B cell (primary cell): Measurements from ENCODE around the gene DCHS1. TPM values are rescaled to one million over a fixed set of nuclear protein-coding genes. Genes with fewer than 3 reads are reported as not detected.

Source experiments
- ATAC-seq: fragments of 200-7000 bp; cut with Tn5 transposase; one replicate; pipeline ENCODE4 v1.10.0; 2021; ENCODE audit warnings: low read depth, mild to moderate bottlenecking, moderate number of reproducible peaks, moderate library complexity
- CTCF ChIA-PET: fragments of 350-600 bp; sonication (Branson Sonifier 250); formaldehyde crosslinking; loops from one replicate; lab custom pipeline; 2021; ENCODE audit warnings: antibody characterized with exemption, inconsistent platforms; lab: Charles Lee
- POLR2A ChIA-PET: fragments of 350-600 bp; sonication (Branson Sonifier 250); formaldehyde crosslinking; loops from one replicate; lab custom pipeline; 2021; ENCODE audit warnings: antibody characterized with exemption; lab: Charles Lee
- DNase-seq: peaks from one replicate; pipeline ENCODE4 v3.0.0; 2013
- H2AFZ ChIP-seq: 2 replicates; pipeline ENCODE4 v1.6.1; 2012; ENCODE audit warnings: mild to moderate bottlenecking, low read depth, low read length; ENCODE audit not compliant: insufficient read depth, poor library complexity, severe bottlenecking
- H3K27ac ChIP-seq, 2 donors: 1 replicate in 1 of 2; 2 replicates in 1 of 2; pipeline ENCODE4 v1.5.1; 2012 to 2013; ENCODE audit warnings: low read length in 2 of 2, mild to moderate bottlenecking in 2 of 2, moderate library complexity in 1 of 2
- H3K27me3 ChIP-seq, 4 experiments: fragments of 200-600 bp in 1 of 4; sonication (generic) in 1 of 4; replicated peaks in 1 of 4; 1 replicate in 2 of 4; 2 replicates in 2 of 4; pipeline versions ENCODE4 v1.6.1 to v1.7.0; 2013 to 2016; ENCODE audit warnings: low read length in 3 of 4, mild to moderate bottlenecking in 2 of 4, mixed read lengths in 1 of 4, moderate library complexity in 1 of 4; ENCODE audit not compliant: insufficient read depth in 4 of 4, control insufficient read depth in 3 of 4; ENCODE audit errors: control extremely low read depth in 1 of 4
- H3K36me3 ChIP-seq, 2 experiments: replicated peaks in 1 of 2; 1 replicate in 1 of 2; 2 replicates in 1 of 2; pipeline versions ENCODE4 v1.6.1 to v1.7.1; 2013; ENCODE audit warnings: low read length in 1 of 2; ENCODE audit not compliant: insufficient read depth in 2 of 2, control insufficient read depth in 1 of 2; ENCODE audit errors: control extremely low read depth in 1 of 2, extremely low read depth in 1 of 2
- H3K4me1 ChIP-seq, 2 donors: fragments of 200-600 bp in 1 of 2; sonication (generic) in 1 of 2; 1 replicate in 1 of 2; 2 replicates in 1 of 2; pipeline versions ENCODE4 v1.5.1 to v1.6.1; 2013 to 2017; ENCODE audit warnings: low read length in 2 of 2; ENCODE audit not compliant: control insufficient read depth in 2 of 2, insufficient read depth in 2 of 2
- H3K4me2 ChIP-seq: replicated peaks from 2 replicates; pipeline ENCODE3; 2012; ENCODE audit warnings: mild to moderate bottlenecking, low read depth, low read length; ENCODE audit not compliant: poor library complexity, severe bottlenecking
- H3K4me3 ChIP-seq, 5 experiments: fragments of 200-600 bp in 1 of 5; sonication (generic) in 1 of 5; 1 replicate in 3 of 5; 2 replicates in 2 of 5; pipeline versions ENCODE4 v1.5.1 to v1.7.0; 2011 to 2016; ENCODE audit warnings: low read length in 4 of 5, mild to moderate bottlenecking in 4 of 5, low read depth in 2 of 5, control low read depth in 1 of 5, moderate library complexity in 1 of 5; ENCODE audit not compliant: insufficient read depth in 1 of 5; ENCODE audit errors: control extremely low read depth in 1 of 5, extremely low read depth in 1 of 5
- H3K79me2 ChIP-seq: fragments of 200-600 bp; sonication (generic); one replicate; pipeline ENCODE4 v1.6.0; 2016; ENCODE audit warnings: low read length; ENCODE audit not compliant: control insufficient read depth, insufficient read depth
- H3K9ac ChIP-seq: fragments of 200-600 bp; sonication (generic); 2 replicates; pipeline ENCODE4 v1.6.1; 2017; ENCODE audit warnings: mild to moderate bottlenecking, low read length, moderate library complexity
- H3K9me3 ChIP-seq, 3 donors: one replicate each; pipeline versions ENCODE4 v1.6.1 to v1.7.1; 2013; ENCODE audit warnings: low read length in 2 of 3; ENCODE audit not compliant: control insufficient read depth in 2 of 3, insufficient read depth in 1 of 3; ENCODE audit errors: control extremely low read depth in 1 of 3
- H4K20me1 ChIP-seq: 2 replicates; pipeline ENCODE4 v1.6.0; 2012; ENCODE audit warnings: mild to moderate bottlenecking, low read length; ENCODE audit not compliant: insufficient read depth, control insufficient read depth, poor library complexity, severe bottlenecking
- H3K27ac Mint-ChIP-seq: one replicate; pipeline ENCODE4 v1.8.0; 2021; ENCODE audit warnings: mixed read lengths
- H3K27me3 Mint-ChIP-seq: one replicate; pipeline ENCODE4 v1.8.0; 2021; ENCODE audit warnings: mixed read lengths
- H3K4me1 Mint-ChIP-seq: one replicate; pipeline ENCODE4 v1.8.0; 2021; ENCODE audit warnings: mixed read lengths
- H3K4me3 Mint-ChIP-seq: one replicate; pipeline ENCODE4 v1.8.0; 2021; ENCODE audit warnings: mixed read lengths
- H3K9me3 Mint-ChIP-seq: one replicate; pipeline ENCODE4 v1.8.0; 2022; ENCODE audit warnings: mixed read lengths; ENCODE audit not compliant: insufficient read depth
- CTCF ChIP-seq: fragments of 200-600 bp; IDR thresholded peaks from one replicate; pipeline ENCODE4 v1.8.0; 2022; ENCODE audit warnings: antibody characterized with exemption, mild to moderate bottlenecking
- EZH2 ChIP-seq: IDR thresholded peaks from 2 replicates; pipeline ENCODE4 v1.6.1; 2012; ENCODE audit warnings: borderline replicate concordance, low read depth, mild to moderate bottlenecking, moderate library complexity, low read length; ENCODE audit not compliant: insufficient read depth, poor library complexity, severe bottlenecking
- WGBS: methylation state at CpG from one replicate; pipeline ENCODE4 v1.1.5; 2013; ENCODE audit warnings: missing lambda C conversion rate; ENCODE audit not compliant: insufficient coverage; 5-methylcytosine and 5-hydroxymethylcytosine counted together
- intact Hi-C: fragments of 100-400 bp; cut with micrococcal nuclease; formaldehyde crosslinking; loops from one replicate; pipeline ENCODE4 v1.10.0; 2022
- polyA plus RNA-seq: library from polyadenylated mRNA; depleted of rRNA; stranded (reverse); fragments of >200 nt; gene quantifications from 2 replicates; pipeline ENCODE4 v1.2.3, GENCODE V29; 2012
- total RNA-seq, 2 donors: library from RNA; stranded (reverse); fragments of 120-200 nt in 1 of 2; gene quantifications; 1 replicate in 1 of 2; 2 replicates in 1 of 2; pipeline versions ENCODE4 v1.2.3 to v1.2.4, GENCODE V29; 2013 to 2022

The DCHS1 gene
- total and polyA plus RNA-seq, 2 donors (not counting 1 experiment from before 2014, with no cell fraction given): 0.31 to 0.84 TPM

DNA sequence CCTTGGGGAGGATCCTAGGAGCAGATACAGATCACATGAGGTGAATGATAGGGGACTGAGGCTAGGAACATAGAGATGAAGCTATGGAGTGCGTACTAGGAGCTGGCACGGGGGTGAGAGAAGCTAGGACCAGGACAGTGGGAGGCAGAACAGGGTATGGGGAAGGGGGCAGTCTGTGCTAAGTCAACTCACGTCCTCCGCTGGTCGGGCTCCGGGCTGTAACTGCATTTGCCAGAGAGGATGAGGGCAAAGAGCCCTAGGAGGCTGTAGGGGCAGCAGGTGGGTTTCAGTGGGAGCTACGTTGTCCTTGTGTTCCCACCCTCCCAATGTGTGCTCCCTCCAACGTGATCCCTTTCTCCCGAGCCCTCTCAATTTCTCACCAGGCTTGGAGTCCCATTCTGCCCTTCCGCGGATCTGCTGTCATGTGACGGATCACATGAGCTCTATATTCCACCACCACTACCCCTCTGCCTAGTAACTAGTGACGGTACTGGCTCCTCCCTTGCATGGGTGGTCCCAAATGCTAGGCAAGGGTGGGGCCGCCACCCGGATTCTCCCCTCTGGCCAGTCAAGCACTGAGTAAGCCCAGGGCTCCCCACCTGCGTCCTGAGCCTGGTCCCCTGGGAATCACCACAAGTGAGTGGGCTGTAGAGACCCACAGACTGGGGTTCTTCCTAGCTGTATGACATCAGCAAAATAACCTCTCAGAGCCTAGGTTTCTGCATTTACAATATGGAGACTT, 36.4 kb downstream of the DCHS1 start, which contains the start of gene TPP1:
Gene TPP1 (minus strand): TSS at position 419 of the 742 bp plus-strand sequence. CDS start 22 bp downstream, at position 397.
- H3K4me2 ChIP-seq: peak within 1 kb of the TSS; percentile 95
- Mint-ChIP-seq H3K27me3 (no peaks in the 10 kb centered on the region), H3K9me3 (no peaks in the 10 kb centered on the region), H3K4me3 (no peak within 1 kb of the TSS), H3K27ac (no peak within 1 kb of the TSS), H3K4me1 (peaks cover 11% of the 10 kb centered on the region)
- H3K4me1 ChIP-seq: peaks cover 19 to 33% of the 10 kb centered on the region in 2 donors
- ChIA-PET CTCF (interaction anchor here (1.0 to 4.7 kb wide), 16 partner anchors 8 to 240 kb away, joined by 3 to 38 read pairs (median 6); partner anchors contain the start of genes ILK and MRPL17), POLR2A (interaction anchor here (0.9 to 3.2 kb wide), 8 partner anchors 8 to 229 kb away, joined by 3 to 38 read pairs (median 7); partner anchors contain the start of genes ARFIP2, ILK, MRPL17 and RRP8)
- H3K79me2 ChIP-seq: peaks cover 34% of the 10 kb centered on the region
- no peaks in the 10 kb centered on the region for H4K20me1 ChIP-seq
- peaks cover 0 to 29% of the 10 kb centered on the region in 2 experiments for H3K36me3 ChIP-seq
- peak within 1 kb of the TSS; percentile 77 for H2AFZ ChIP-seq
- intact Hi-C loops: loop anchor here (1.0 to 2.0 kb wide), 5 partner anchors 16 to 384 kb away; partner anchors contain the start of genes FHIP1B, ILK, MRPL17 and RRP8
- 0% methylated on average over 16 of the region's 16 CpGs for WGBS
- H3K27me3 ChIP-seq: no peaks in the 10 kb centered on the region
- H3K4me3 ChIP-seq: peak within 1 kb of the TSS; percentile 82 to 100 (median 96)
- peak within 1 kb of the TSS; percentile 88 for H3K9ac ChIP-seq
- H3K9me3 ChIP-seq: no peaks in the 10 kb centered on the region
- ATAC-seq: peak; percentile 92
- peak; percentile 97 for DNase-seq
- H3K27ac ChIP-seq: peak within 1 kb of the TSS; percentile 94 to 97
- no peak for TF ChIP-seq EZH2
- TF ChIP-seq CTCF: no peak
